Chondrocyte (in vitro differentiated cells): ENCODE data around the gene LIMCH1. TPM values are rescaled to one million over a fixed set of nuclear protein-coding genes. Genes with fewer than 3 reads are reported as not detected.
"Not testable (repeated sequence)": the region's sequence is repeated elsewhere in the genome, so short reads cannot be mapped to it uniquely, and the experiment has no call there.

Source experiments
- DNase-seq: peaks from one replicate; pipeline ENCODE4 v3.0.0; 2021; ENCODE audit warnings: mixed read lengths, low spot score
- H3K27ac Mint-ChIP-seq: one replicate; pipeline ENCODE4 v1.8.0; 2021; ENCODE audit warnings: mild to moderate bottlenecking, moderate library complexity, mixed read lengths; ENCODE audit not compliant: unreplicated experiment
- H3K27me3 Mint-ChIP-seq: 2 replicates; pipeline ENCODE4 v1.8.0; 2021; ENCODE audit warnings: low read depth, mixed read lengths
- H3K36me3 Mint-ChIP-seq: 2 replicates; pipeline ENCODE4 v1.8.0; 2021; ENCODE audit warnings: low read depth, mixed read lengths
- H3K4me1 Mint-ChIP-seq: 2 replicates; pipeline ENCODE4 v1.8.0; 2021; ENCODE audit warnings: low read depth, mild to moderate bottlenecking, mixed read lengths
- H3K4me3 Mint-ChIP-seq: one replicate; pipeline ENCODE4 v1.8.0; 2021; ENCODE audit warnings: mild to moderate bottlenecking, moderate library complexity, mixed read lengths; ENCODE audit not compliant: unreplicated experiment
- H3K9me3 Mint-ChIP-seq: 2 replicates; pipeline ENCODE4 v1.8.0; 2021; ENCODE audit warnings: low read depth, mixed read lengths
- CTCF ChIP-seq: fragments of 200-600 bp; sonication (generic); IDR thresholded peaks from 2 replicates; pipeline ENCODE4 v1.5.0; 2021; ENCODE audit warnings: antibody characterized with exemption, mild to moderate bottlenecking, moderate library complexity
- total RNA-seq: library from RNA; stranded (reverse); gene quantifications from 3 replicates; pipeline ENCODE4 v1.2.1, GENCODE V29; 2021

Gene LIMCH1
- total RNA-seq, 1 donor from 2014 or later: 9.8 TPM

- Mint-ChIP-seq H3K4me3 (no peak overlapping the region), H3K36me3 (peaks cover 2% of the 10 kb centered on the region), H3K27ac (no peak overlapping the region), H3K9me3 (no peaks in the 10 kb centered on the region), H3K27me3 (peaks cover 11% of the 10 kb centered on the region), H3K4me1 (peaks cover 13% of the 10 kb centered on the region)
- no peak for DNase-seq
- no peak for TF ChIP-seq CTCF
Measured at GRCh38 chr4:41640906-41641305, 102.9 kb downstream of the LIMCH1 start.

- not testable (repeated sequence) for H3K4me3 Mint-ChIP-seq, DNase-seq, H3K9me3 Mint-ChIP-seq, H3K36me3 Mint-ChIP-seq, H3K27ac Mint-ChIP-seq
- peaks cover 13% of the 10 kb centered on the region for H3K4me1 Mint-ChIP-seq
- peaks cover 17% of the 10 kb centered on the region for H3K27me3 Mint-ChIP-seq
Measured at GRCh38 chr4:41642746-41643145, 104.8 kb downstream of the LIMCH1 start.

GRCh38 chr4:41643331-41643730, 105.4 kb downstream of the LIMCH1 start:
- Mint-ChIP-seq H3K27ac (no peak overlapping the region), H3K27me3 (peaks cover 17% of the 10 kb centered on the region), H3K4me3 (no peak overlapping the region), H3K4me1 (peaks cover 13% of the 10 kb centered on the region), H3K36me3 (peaks cover 3% of the 10 kb centered on the region), H3K9me3 (no peaks in the 10 kb centered on the region)
- TF ChIP-seq CTCF: no peak
- no peak for DNase-seq

- H3K27ac Mint-ChIP-seq: no peak overlapping the region
- H3K27me3 Mint-ChIP-seq: peaks cover 17% of the 10 kb centered on the region
- H3K4me3 Mint-ChIP-seq: peak overlapping the region; percentile 65
- H3K36me3 Mint-ChIP-seq: peaks cover 3% of the 10 kb centered on the region
- H3K9me3 Mint-ChIP-seq: no peaks in the 10 kb centered on the region
- no peak for DNase-seq
- peak; percentile 95 for TF ChIP-seq CTCF
- H3K4me1 Mint-ChIP-seq: peaks cover 13% of the 10 kb centered on the region
Measured at GRCh38 chr4:41644288-41644914, 106.4 kb downstream of the LIMCH1 start.

GRCh38 chr4:41644915-41645295, 106.9 kb downstream of the LIMCH1 start:
- no peak overlapping the region for H3K4me3 Mint-ChIP-seq
- no peak for TF ChIP-seq CTCF

GRCh38 chr4:41645728-41646390, 107.9 kb downstream of the LIMCH1 start:
- no peak overlapping the region for H3K4me3 Mint-ChIP-seq
- TF ChIP-seq CTCF: no peak
- no peak for DNase-seq
- peaks cover 3% of the 10 kb centered on the region for H3K36me3 Mint-ChIP-seq
- H3K9me3 Mint-ChIP-seq: no peaks in the 10 kb centered on the region
- H3K4me1 Mint-ChIP-seq: peaks cover 12% of the 10 kb centered on the region
- peaks cover 18% of the 10 kb centered on the region for H3K27me3 Mint-ChIP-seq
- H3K27ac Mint-ChIP-seq: no peak overlapping the region

More at GRCh38 chr4:41644915-41645295, 106.9 kb downstream of the LIMCH1 start:
- no peak for DNase-seq
- peaks cover 13% of the 10 kb centered on the region for H3K4me1 Mint-ChIP-seq
- H3K36me3 Mint-ChIP-seq: peaks cover 3% of the 10 kb centered on the region
- H3K27ac Mint-ChIP-seq: no peak overlapping the region
- peaks cover 17% of the 10 kb centered on the region for H3K27me3 Mint-ChIP-seq
- no peaks in the 10 kb centered on the region for H3K9me3 Mint-ChIP-seq
